Gastrocnemius medialis (tissue), 4 donors: Measurements from ENCODE around the gene THRB. TPM values are rescaled to one million over a fixed set of nuclear protein-coding genes. Genes with fewer than 3 reads are reported as not detected.

Experiments used
- ATAC-seq, 2 donors: fragments of 150-250 bp; one replicate each; pipeline ENCODE4 v1.9.1; 2016
- DNase-seq, 2 donors: peaks; one replicate each; pipeline ENCODE4 v3.0.0-alpha.2; 2019
- H3K27ac ChIP-seq, 4 donors: fragments of 200-600 bp; sonication (generic); 1 replicate in 1 of 4; 2 replicates in 3 of 4; pipeline ENCODE4 v1.5.1; 2016 to 2018; ENCODE audit warnings: mild to moderate bottlenecking in 2 of 4, moderate library complexity in 1 of 4
- H3K27me3 ChIP-seq, 3 donors: fragments of 200-600 bp; sonication (generic) in 2 of 3; 1 replicate in 1 of 3; 2 replicates in 2 of 3; pipeline versions ENCODE4 v1.5.1 to v1.6.0; 2016 to 2019; ENCODE audit warnings: mild to moderate bottlenecking in 1 of 3, moderate library complexity in 1 of 3
- H3K36me3 ChIP-seq, 2 donors: fragments of 200-600 bp; sonication (generic) in 1 of 2; one replicate each; pipeline ENCODE4 v1.5.1; 2017 to 2018
- H3K4me1 ChIP-seq, 2 donors: fragments of 200-600 bp; sonication (generic) in 1 of 2; one replicate each; pipeline ENCODE4 v1.5.1; 2016 to 2017; ENCODE audit warnings: mild to moderate bottlenecking in 2 of 2
- H3K4me3 ChIP-seq, 4 donors: fragments of 200-600 bp; sonication (generic) in 3 of 4; 1 replicate in 1 of 4; 2 replicates in 3 of 4; pipeline ENCODE4 v1.5.1; 2016 to 2019; ENCODE audit warnings: mild to moderate bottlenecking in 2 of 4
- H3K9me3 ChIP-seq, 3 donors: fragments of 200-600 bp; sonication (generic) in 2 of 3; 1 replicate in 1 of 3; 2 replicates in 2 of 3; pipeline ENCODE4 v1.5.1; 2016 to 2019
- CTCF ChIP-seq, 5 experiments: fragments of 450-650 bp in 3 of 5; fragments of 200-600 bp in 2 of 5; sonication (generic) in 2 of 5; IDR thresholded peaks in 4 of 5; conservative IDR thresholded peaks in 1 of 5; 1 replicate in 4 of 5; 2 replicates in 1 of 5; pipeline ENCODE4 v1.5.1; 2016 to 2019; ENCODE audit warnings: antibody characterized with exemption in 5 of 5, mild to moderate bottlenecking in 3 of 5, moderate library complexity in 3 of 5
- POLR2A ChIP-seq, 2 donors: fragments of 450-650 bp; IDR thresholded peaks; one replicate each; pipeline ENCODE4 v1.6.1; 2017; ENCODE audit warnings: antibody characterized with exemption in 2 of 2, mild to moderate bottlenecking in 2 of 2, moderate library complexity in 2 of 2
- in situ Hi-C, 4 donors: fragments of 200-750 bp; cut with MboI; loops; one replicate each; pipeline versions ENCODE4 v1.15.0 to v1.8.0; 2017; ENCODE audit warnings: low sequenced_read_pairs in 4 of 4
- intact Hi-C: fragments of 100-400 bp; cut with DNase I; formaldehyde crosslinking; loops from one replicate; pipeline ENCODE4 v1.15.1; 2023; ENCODE audit warnings: low total_unique reads
- total RNA-seq, 4 donors: library from RNA; depleted of rRNA; stranded (reverse); fragments of >200 nt; gene quantifications; one replicate each; pipeline versions ENCODE4 v1.1.0 to v1.2.3, GENCODE V29; 2016

Gene THRB
- total RNA-seq, 4 donors from 2014 or later, result 20.1 to 60.0 (median 25.3) TPM

DNA sequence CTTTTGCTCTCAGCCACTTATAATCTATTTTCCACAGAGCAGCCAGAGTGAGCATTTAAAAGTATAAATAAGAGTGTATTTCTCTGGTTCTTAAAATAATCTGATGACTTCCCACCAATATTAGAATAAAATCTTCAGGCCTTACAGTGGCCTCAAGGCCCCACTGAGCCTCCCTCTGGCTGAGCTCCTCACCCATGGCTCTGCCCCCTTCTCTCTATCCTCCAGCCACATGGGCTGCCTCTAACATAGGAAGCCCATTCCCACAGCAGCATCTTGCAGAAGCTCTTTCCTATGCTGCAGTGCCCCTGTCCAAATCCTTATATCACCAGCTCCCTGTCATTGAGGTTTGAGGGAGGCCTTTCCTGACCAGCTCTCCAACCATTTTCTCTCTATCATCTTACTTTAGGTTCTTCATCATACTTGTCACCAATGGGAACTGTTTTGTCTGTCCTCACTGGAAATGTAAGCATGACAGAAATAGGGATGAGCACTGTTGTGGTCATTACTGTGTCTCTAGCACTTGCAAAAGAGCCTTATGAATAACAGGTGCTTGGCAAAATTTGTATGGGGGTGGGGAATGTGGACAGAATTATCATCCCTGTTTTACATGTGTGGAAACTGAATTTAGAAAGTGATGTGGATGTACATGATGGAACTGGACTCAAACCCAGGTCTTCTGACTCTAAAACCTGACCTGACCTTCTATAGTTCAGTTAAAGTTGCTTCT, 299.0 kb downstream of the THRB start:
- H3K36me3 ChIP-seq, result no peaks in the 10 kb centered on the region
- H3K9me3 ChIP-seq, result no peaks in the 10 kb centered on the region
- peak; percentile 96 for ATAC-seq
- H3K4me1 ChIP-seq, result peaks cover 54 to 77% of the 10 kb centered on the region in 2 donors
- in situ Hi-C loops (no loop called here), intact Hi-C loops (loop anchor here (5.0 kb wide), 3 partner anchors 62 to 352 kb away; partner anchors contain the start of gene THRB)
- peak overlapping the region; percentile 82 to 88 (median 86) for H3K27ac ChIP-seq
- H3K4me3 ChIP-seq, result no peak overlapping the region
- H3K27me3 ChIP-seq, result no peaks in the 10 kb centered on the region
- DNase-seq, result peak; percentile 76
- TF ChIP-seq POLR2A (IDR thresholded peaks at IDR 0.05) (no peak), CTCF (IDR thresholded peaks at IDR 0.05 in 4 of 5, conservative IDR thresholded peaks at IDR 0.05 in 1 of 5) (no peak)

DNA sequence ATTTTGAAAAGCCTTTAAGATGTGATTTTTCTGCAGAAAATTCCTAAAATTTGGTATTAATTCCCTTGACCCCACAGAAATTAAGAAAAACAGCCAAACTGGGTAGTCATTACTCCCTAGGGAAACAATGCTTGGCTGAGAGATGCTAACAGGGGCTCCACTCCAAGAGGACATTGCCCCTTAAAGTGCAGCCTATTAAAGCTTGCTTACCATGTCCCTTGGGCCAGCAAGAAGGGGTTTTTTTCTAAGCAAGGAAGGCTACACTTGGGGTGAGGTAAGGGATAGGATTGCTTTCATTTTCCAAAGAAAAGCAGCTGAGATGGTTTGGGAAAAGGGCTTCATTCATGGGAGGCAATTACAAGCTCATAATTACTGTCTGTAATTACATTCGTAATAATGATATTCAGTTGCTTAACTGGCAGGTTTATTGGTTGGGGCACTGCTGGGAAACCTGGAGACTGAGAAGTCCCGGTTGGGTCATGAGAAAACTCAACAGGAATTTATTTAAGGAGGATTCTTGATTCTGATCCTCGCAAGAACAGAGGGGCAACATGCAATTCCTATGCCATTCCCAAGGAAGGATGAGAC, 302.1 kb downstream of the THRB start:
- DNase-seq (no peak), ATAC-seq (no peak)
- peak overlapping the region; percentile 38 to 82 (median 61) for H3K27ac ChIP-seq
- in situ Hi-C loops, result no loop called here
- no peaks in the 10 kb centered on the region for H3K36me3 ChIP-seq
- H3K9me3 ChIP-seq, result no peaks in the 10 kb centered on the region
- peaks cover 38 to 57% of the 10 kb centered on the region in 2 donors for H3K4me1 ChIP-seq
- H3K27me3 ChIP-seq, result no peaks in the 10 kb centered on the region
- TF ChIP-seq POLR2A (IDR thresholded peaks at IDR 0.05), result no peak
- no peak for TF ChIP-seq CTCF (IDR thresholded peaks at IDR 0.05 in 4 of 5, conservative IDR thresholded peaks at IDR 0.05 in 1 of 5)
- H3K4me3 ChIP-seq, result peak overlapping the region in 1 of 4 donors; percentile 9
- intact Hi-C loops, result no loop called here

- Histone ChIP-seq H3K9me3 (no peaks in the 10 kb centered on the region), H3K4me3 (peak overlapping the region in 1 of 4 donors; percentile 1), H3K27ac (peak overlapping the region; percentile 38 to 82 (median 61)), H3K4me1 (peaks cover 38 to 55% of the 10 kb centered on the region in 2 donors), H3K27me3 (no peaks in the 10 kb centered on the region), H3K36me3 (no peaks in the 10 kb centered on the region)
- DNase-seq (no peak), ATAC-seq (no peak)
- TF ChIP-seq POLR2A (IDR thresholded peaks at IDR 0.05) (no peak), CTCF (IDR thresholded peaks at IDR 0.05 in 4 of 5, conservative IDR thresholded peaks at IDR 0.05 in 1 of 5) (no peak)
- intact Hi-C loops (no loop called here), in situ Hi-C loops (no loop called here)
Measured at GRCh38 chr3:24191801-24192403, 302.7 kb downstream of the THRB start.

- in situ Hi-C loops, result no loop called here
- Histone ChIP-seq H3K4me3 (no peak overlapping the region), H3K36me3 (no peaks in the 10 kb centered on the region), H3K27me3 (no peaks in the 10 kb centered on the region), H3K9me3 (no peaks in the 10 kb centered on the region), H3K4me1 (peaks cover 37 to 46% of the 10 kb centered on the region in 2 donors), H3K27ac (peak overlapping the region in 1 of 4 donors; percentile 13)
- ATAC-seq (no peak), DNase-seq (no peak)
- TF ChIP-seq POLR2A (IDR thresholded peaks at IDR 0.05) (no peak), CTCF (IDR thresholded peaks at IDR 0.05 in 4 of 5, conservative IDR thresholded peaks at IDR 0.05 in 1 of 5) (no peak)
- intact Hi-C loops, result no loop called here
Measured at GRCh38 chr3:24190256-24190655, 304.4 kb downstream of the THRB start.
